A549 (cell line): ENCODE measurements around the gene SP2.

Source experiments
- CHD4 ChIP-seq: fragments of 200-600 bp; sonication (generic); IDR thresholded peaks from 2 replicates; pipeline ENCODE4 v1.6.1; 2016; ENCODE audit warnings: antibody characterized with exemption, mild to moderate bottlenecking, borderline replicate concordance
- REST ChIP-seq: fragments of 200-600 bp; sonication (generic); IDR thresholded peaks from 2 replicates; pipeline ENCODE4 v1.6.1; 2016; ENCODE audit warnings: antibody characterized with exemption, mild to moderate bottlenecking, moderate library complexity
- TF ChIP-seq, protein P1 (sequence below): fragments of >200 bp; sonication (Bioruptor Twin); formaldehyde crosslinking; IDR thresholded peaks from 3 replicates; pipeline ENCODE4 v1.5.1; 2016
- TF ChIP-seq, protein P2 (sequence below): fragments of 450-650 bp; IDR thresholded peaks from 2 replicates; pipeline ENCODE4 v1.6.1; 2014; ENCODE audit warnings: antibody characterized with exemption

- TF ChIP-seq, protein P1, sequence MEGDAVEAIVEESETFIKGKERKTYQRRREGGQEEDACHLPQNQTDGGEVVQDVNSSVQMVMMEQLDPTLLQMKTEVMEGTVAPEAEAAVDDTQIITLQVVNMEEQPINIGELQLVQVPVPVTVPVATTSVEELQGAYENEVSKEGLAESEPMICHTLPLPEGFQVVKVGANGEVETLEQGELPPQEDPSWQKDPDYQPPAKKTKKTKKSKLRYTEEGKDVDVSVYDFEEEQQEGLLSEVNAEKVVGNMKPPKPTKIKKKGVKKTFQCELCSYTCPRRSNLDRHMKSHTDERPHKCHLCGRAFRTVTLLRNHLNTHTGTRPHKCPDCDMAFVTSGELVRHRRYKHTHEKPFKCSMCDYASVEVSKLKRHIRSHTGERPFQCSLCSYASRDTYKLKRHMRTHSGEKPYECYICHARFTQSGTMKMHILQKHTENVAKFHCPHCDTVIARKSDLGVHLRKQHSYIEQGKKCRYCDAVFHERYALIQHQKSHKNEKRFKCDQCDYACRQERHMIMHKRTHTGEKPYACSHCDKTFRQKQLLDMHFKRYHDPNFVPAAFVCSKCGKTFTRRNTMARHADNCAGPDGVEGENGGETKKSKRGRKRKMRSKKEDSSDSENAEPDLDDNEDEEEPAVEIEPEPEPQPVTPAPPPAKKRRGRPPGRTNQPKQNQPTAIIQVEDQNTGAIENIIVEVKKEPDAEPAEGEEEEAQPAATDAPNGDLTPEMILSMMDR: no peak
- TF ChIP-seq, protein P2, sequence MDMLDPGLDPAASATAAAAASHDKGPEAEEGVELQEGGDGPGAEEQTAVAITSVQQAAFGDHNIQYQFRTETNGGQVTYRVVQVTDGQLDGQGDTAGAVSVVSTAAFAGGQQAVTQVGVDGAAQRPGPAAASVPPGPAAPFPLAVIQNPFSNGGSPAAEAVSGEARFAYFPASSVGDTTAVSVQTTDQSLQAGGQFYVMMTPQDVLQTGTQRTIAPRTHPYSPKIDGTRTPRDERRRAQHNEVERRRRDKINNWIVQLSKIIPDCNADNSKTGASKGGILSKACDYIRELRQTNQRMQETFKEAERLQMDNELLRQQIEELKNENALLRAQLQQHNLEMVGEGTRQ: no peak
- TF ChIP-seq REST (no peak), CHD4 (no peak)
Measured at GRCh38 chr17:47956791-47957590, 61.0 kb downstream of the SP2 start.
